Thyroid gland (tissue), 4 donors: Measurements from ENCODE around the gene USP36. TPM values are rescaled to one million over a fixed set of nuclear protein-coding genes. Genes with fewer than 3 reads are reported as not detected.
"Not testable (repeated sequence)": the region's sequence is repeated elsewhere in the genome, so short reads cannot be mapped to it uniquely, and the experiment has no call there.

Experiments
- DNase-seq, 2 donors: peaks; one replicate each; pipeline ENCODE4 v3.0.0-alpha.2; 2019
- H3K27ac ChIP-seq, 3 donors: fragments of 200-600 bp; sonication (generic); 1 replicate in 2 of 3; 2 replicates in 1 of 3; pipeline ENCODE4 v1.5.1; 2016 to 2019; ENCODE audit warnings: mild to moderate bottlenecking in 1 of 3, moderate library complexity in 1 of 3
- H3K27me3 ChIP-seq: fragments of 200-600 bp; sonication (generic); one replicate; pipeline ENCODE4 v1.5.1; 2019
- H3K36me3 ChIP-seq, 2 donors: fragments of 200-600 bp; sonication (generic); one replicate each; pipeline ENCODE4 v1.5.1; 2016 to 2019
- H3K4me1 ChIP-seq, 2 donors: fragments of 200-600 bp; sonication (generic); one replicate each; pipeline ENCODE4 v1.5.1; 2017 to 2019
- H3K4me3 ChIP-seq, 3 donors: fragments of 200-600 bp; sonication (generic); replicated peaks in 1 of 3; 1 replicate in 2 of 3; 2 replicates in 1 of 3; pipeline ENCODE4 v1.5.1; 2016; ENCODE audit warnings: mild to moderate bottlenecking in 1 of 3
- H3K9me3 ChIP-seq: fragments of 200-600 bp; sonication (generic); one replicate; pipeline ENCODE4 v1.5.1; 2017
- POLR2A ChIP-seq, 2 donors: fragments of 450-650 bp; IDR thresholded peaks; one replicate each; pipeline ENCODE4 v1.6.1; 2017; ENCODE audit warnings: antibody characterized with exemption in 2 of 2, mild to moderate bottlenecking in 2 of 2, moderate library complexity in 1 of 2
- WGBS, 2 donors: methylation state at CpG; one replicate each; pipeline ENCODE4 v1.1.5; 2017; 5-methylcytosine and 5-hydroxymethylcytosine counted together
- intact Hi-C: fragments of 100-400 bp; cut with DNase I; formaldehyde crosslinking; loops from one replicate; pipeline ENCODE4 v1.15.1; 2023
- total RNA-seq, 4 donors: library from RNA; depleted of rRNA; stranded (reverse); fragments of >200 nt; gene quantifications; one replicate each; pipeline ENCODE4 v1.2.3, GENCODE V29; 2016
- TF ChIP-seq, protein P1 (sequence below), 6 experiments: fragments of 200-600 bp in 3 of 6; fragments of 450-650 bp in 3 of 6; sonication (generic) in 3 of 6; IDR thresholded peaks; one replicate each; pipeline ENCODE4 v1.5.1; 2016 to 2019; ENCODE audit warnings: antibody characterized with exemption in 6 of 6, mild to moderate bottlenecking in 2 of 6, inconsistent platforms in 1 of 6, moderate library complexity in 1 of 6

USP36 gene
- total RNA-seq, 4 donors from 2014 or later, result 33.9 to 61.5 (median 46.6) TPM

DNA sequence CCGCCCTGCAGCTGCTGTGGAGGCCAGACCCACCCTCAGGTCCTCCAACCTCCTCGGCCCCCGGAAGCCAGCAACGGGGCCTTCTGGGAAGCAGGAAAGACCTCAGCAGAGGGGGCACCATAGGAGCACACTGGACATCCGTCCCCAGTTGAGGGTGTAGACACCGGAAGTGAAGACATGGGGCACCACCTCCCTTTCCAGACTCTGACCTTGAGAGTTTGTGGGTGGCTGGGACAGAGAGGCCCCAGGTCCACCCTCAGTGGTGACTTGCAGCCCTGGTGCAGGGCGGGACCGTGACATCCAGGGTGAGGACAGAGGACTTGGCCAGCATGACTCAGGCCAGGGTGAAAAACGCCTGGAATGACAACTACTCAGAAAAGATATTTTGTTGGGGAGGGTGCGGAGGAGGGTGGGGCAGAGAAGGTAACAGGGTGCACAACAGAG is 42.5 kb upstream of the USP36 start:
- H3K4me3 ChIP-seq, result no peak overlapping the region

DNA sequence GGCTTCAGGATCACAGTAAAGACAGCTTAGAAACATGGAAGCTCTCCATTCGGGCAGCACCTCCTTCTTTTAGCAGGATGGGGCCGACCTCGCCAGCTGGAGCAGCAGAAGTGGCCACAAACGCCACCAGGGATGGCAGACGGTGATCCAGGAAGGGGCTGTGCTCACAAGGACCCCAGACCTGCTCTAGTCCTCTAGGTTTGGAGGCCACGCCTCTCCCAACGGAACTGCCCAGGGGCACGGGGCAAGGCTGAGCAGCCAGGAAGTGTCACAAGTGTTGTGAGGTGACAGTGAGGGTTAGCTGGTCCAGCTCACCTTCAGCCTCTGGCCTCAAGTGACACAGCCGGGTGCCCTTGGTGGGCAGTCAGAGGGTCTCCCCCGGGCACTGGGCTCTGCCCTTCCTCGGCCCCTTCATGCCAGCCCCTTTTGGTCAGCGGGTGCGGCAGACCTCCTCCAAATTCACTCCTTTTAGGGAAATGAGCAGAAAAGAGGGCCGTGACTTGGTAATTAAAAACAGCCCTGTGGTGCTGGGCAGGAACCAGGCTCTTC is 42.0 kb upstream of the USP36 start:
- intact Hi-C loops, result no loop called here
- H3K4me1 ChIP-seq, result peaks cover 12 to 46% of the 10 kb centered on the region in 2 donors

More for the DNA sequence above, 42.5 kb upstream of the USP36 start:
- intact Hi-C loops, result no loop called here
- WGBS, 2 donors, result 40 to 59% methylated on average over 7 to 10 of the region's 10 CpGs
- Histone ChIP-seq H3K4me1 (peaks cover 12 to 46% of the 10 kb centered on the region in 2 donors), H3K36me3 (no peaks in the 10 kb centered on the region), H3K27me3 (no peaks in the 10 kb centered on the region), H3K9me3 (no peaks in the 10 kb centered on the region), H3K27ac (peak overlapping the region; percentile 67 to 93 (median 69))
- DNase-seq, result peak; percentile 40 to 42
- no peak for TF ChIP-seq POLR2A (IDR thresholded peaks at IDR 0.05)
- TF ChIP-seq, protein P1, sequence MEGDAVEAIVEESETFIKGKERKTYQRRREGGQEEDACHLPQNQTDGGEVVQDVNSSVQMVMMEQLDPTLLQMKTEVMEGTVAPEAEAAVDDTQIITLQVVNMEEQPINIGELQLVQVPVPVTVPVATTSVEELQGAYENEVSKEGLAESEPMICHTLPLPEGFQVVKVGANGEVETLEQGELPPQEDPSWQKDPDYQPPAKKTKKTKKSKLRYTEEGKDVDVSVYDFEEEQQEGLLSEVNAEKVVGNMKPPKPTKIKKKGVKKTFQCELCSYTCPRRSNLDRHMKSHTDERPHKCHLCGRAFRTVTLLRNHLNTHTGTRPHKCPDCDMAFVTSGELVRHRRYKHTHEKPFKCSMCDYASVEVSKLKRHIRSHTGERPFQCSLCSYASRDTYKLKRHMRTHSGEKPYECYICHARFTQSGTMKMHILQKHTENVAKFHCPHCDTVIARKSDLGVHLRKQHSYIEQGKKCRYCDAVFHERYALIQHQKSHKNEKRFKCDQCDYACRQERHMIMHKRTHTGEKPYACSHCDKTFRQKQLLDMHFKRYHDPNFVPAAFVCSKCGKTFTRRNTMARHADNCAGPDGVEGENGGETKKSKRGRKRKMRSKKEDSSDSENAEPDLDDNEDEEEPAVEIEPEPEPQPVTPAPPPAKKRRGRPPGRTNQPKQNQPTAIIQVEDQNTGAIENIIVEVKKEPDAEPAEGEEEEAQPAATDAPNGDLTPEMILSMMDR (IDR thresholded peaks at IDR 0.05), result no peak

DNA sequence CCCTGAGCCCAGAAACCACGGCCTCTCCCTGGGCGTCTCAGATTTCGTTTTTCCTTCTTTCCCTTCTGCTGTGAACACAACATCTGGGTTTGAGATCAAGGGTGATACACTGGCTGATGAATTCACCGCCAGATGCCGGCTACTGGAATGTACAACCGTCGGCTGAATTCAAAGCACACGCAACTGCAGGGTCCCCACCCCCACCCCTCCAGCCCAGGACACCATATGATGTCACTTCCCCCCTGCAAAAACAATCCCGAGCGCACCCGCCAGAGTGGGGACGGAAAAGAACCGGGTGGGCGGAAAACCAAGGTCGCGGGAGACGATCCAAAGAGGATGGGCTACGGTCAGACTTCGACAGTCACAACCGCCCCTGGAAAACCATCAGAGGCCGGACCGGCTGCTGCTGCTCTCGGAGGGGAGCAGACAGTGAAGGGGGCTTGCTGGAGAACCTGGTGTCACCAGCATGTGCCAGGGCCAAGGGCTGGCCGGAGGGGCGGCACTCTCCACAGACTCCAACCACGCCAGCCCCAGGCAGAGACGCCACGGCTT is 39.1 kb upstream of the USP36 start:
- Histone ChIP-seq H3K4me1 (peaks cover 12 to 44% of the 10 kb centered on the region in 2 donors), H3K4me3 (no peak overlapping the region), H3K36me3 (no peaks in the 10 kb centered on the region), H3K27me3 (no peaks in the 10 kb centered on the region), H3K27ac (peak overlapping the region; percentile 50 to 76 (median 73)), H3K9me3 (no peaks in the 10 kb centered on the region)
- TF ChIP-seq, protein P1 (IDR thresholded peaks at IDR 0.05), result no peak
- peak in 1 of 2 donors; percentile 26 for TF ChIP-seq POLR2A (IDR thresholded peaks at IDR 0.05)
- DNase-seq, result peak; percentile 30 to 40
- intact Hi-C loops, result no loop called here
- 58 to 67% methylated on average over 28 of the region's 28 CpGs for WGBS, 2 donors

More for the DNA sequence above, 42.0 kb upstream of the USP36 start:
- no peaks in the 10 kb centered on the region for H3K36me3 ChIP-seq
- TF ChIP-seq, protein P1 (IDR thresholded peaks at IDR 0.05), result no peak
- no peak for TF ChIP-seq POLR2A (IDR thresholded peaks at IDR 0.05)
- peak overlapping the region; percentile 67 to 93 (median 69) for H3K27ac ChIP-seq
- H3K27me3 ChIP-seq, result no peaks in the 10 kb centered on the region
- no peaks in the 10 kb centered on the region for H3K9me3 ChIP-seq
- H3K4me3 ChIP-seq, result no peak overlapping the region
- DNase-seq, result no peak
- WGBS, 2 donors, result 64 to 78% methylated on average over 13 of the region's 14 CpGs

DNA sequence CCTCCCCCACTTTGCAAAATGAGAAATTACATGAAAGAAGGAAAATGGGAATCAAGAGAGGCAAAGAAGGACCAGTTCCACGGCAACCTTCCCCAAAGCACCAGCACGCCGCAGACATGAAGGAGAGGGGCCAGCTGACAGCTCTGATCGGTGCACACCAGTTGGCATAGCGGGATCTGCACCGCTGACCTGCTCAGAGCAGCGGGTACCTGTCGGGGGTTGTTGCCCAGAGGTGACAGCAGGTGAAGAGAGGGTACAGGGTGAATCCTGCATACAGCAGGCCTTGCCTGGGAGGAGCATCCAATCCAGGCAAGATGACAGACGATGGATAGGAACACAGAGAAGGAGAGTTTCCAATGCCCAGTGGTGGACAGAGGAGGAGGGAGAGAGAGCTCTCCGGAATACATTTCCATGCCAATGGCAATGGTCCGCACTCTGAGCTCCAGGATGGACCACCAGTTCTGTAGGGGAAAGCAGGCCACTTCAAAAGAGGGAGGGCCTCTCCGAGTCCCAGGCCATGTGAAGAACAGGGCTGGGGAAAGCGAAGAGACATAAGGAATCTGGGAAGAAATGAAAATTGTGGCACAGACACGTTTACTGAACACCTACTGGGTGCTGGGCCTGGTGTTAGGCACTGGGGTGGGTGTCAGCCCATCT is 38.4 kb upstream of the USP36 start:
- intact Hi-C loops, result no loop called here
- TF ChIP-seq, protein P1 (IDR thresholded peaks at IDR 0.05), result no peak
- no peak for TF ChIP-seq POLR2A (IDR thresholded peaks at IDR 0.05)
- no peak overlapping the region for H3K4me3 ChIP-seq
- DNase-seq, result no peak
- no peaks in the 10 kb centered on the region for H3K27me3 ChIP-seq
- H3K27ac ChIP-seq, result peak overlapping the region; percentile 50 to 76 (median 73)
- 81 to 83% methylated on average over 14 of the region's 14 CpGs for WGBS, 2 donors
- peaks cover 5 to 37% of the 10 kb centered on the region in 2 donors for H3K4me1 ChIP-seq
- no peaks in the 10 kb centered on the region for H3K36me3 ChIP-seq
- H3K9me3 ChIP-seq, result no peaks in the 10 kb centered on the region

DNA sequence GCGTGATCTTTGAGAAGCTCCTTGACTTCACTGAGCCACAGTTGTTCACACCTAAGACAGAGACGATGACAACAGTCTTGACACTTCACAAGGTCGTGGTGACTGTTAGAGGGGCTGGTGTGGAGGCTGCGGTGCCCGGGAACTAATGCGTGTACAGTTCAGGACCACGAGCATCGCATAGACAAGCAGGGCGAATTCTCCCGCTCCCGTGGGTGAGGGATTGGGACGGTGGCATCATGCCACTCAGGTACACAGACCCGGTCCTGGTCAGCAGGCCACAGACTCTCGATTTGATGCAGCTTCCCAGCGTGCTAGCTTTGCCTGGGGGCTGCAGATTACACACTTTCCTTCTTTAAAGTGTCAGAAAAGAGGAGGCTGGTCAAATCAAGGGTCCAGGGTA is 37.6 kb upstream of the USP36 start:
- Histone ChIP-seq H3K27me3 (no peaks in the 10 kb centered on the region), H3K36me3 (no peaks in the 10 kb centered on the region), H3K27ac (no peak overlapping the region), H3K9me3 (no peaks in the 10 kb centered on the region), H3K4me3 (no peak overlapping the region), H3K4me1 (peaks cover 3 to 29% of the 10 kb centered on the region in 2 donors)
- intact Hi-C loops, result no loop called here
- TF ChIP-seq, protein P1 (IDR thresholded peaks at IDR 0.05), result no peak
- no peak for TF ChIP-seq POLR2A (IDR thresholded peaks at IDR 0.05)
- 84 to 87% methylated on average over 15 of the region's 15 CpGs for WGBS, 2 donors
- no peak for DNase-seq

DNA sequence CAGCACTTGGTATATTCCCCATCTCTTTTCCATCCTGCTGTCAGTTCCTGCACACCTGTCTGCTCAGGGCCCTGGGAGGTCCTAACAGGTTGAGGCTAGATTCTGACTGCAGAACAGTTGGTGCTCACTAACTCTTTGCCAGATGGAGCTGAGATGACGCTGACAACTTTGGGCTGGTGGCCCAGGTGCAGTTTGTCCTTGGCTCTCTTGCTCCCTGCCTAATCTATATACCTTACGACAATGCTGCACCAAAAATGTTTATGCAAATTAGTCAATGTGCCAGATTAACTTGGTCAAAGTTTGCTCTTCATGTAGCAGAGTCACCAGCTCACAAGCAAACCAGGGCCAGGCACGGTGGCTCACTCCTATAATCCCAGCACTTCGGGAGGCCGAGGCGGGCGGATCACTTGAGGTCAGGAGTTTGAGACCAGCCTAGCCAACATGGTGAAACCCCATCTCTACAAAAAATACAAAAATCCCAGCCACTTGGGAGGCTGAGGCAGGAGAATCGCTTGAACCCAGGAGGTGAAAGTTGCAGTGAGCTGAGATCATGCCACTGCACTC is 36.4 kb upstream of the USP36 start:
- WGBS, 2 donors, result 95 to 98% methylated on average over 8 of the region's 8 CpGs
- peaks cover 0 to 17% of the 10 kb centered on the region in 2 donors for H3K4me1 ChIP-seq
- H3K27me3 ChIP-seq, H3K27ac ChIP-seq, H3K4me3 ChIP-seq, intact Hi-C loops, DNase-seq, H3K9me3 ChIP-seq, H3K36me3 ChIP-seq: not testable (repeated sequence)
